Kidney (tissue), 14 donors: Measurements from ENCODE around the gene SYK. TPM values are rescaled to one million over a fixed set of nuclear protein-coding genes. Genes with fewer than 3 reads are reported as not detected.

Experiments used
- DNase-seq, 5 donors: peaks; one replicate each; pipeline ENCODE4 v3.0.0-alpha.2; 2013 to 2020
- FAIRE-seq: peaks from 2 replicates; lab custom pipeline; 2012; peaks lifted over from hg19 to GRCh38; lab: Jason Lieb, UNC
- H3K27ac ChIP-seq, 2 donors: one replicate each; pipeline ENCODE4 v1.7.0; 2013; ENCODE audit warnings: low read depth in 2 of 2, low read length in 2 of 2, inconsistent platforms in 1 of 2
- H3K27me3 ChIP-seq: one replicate; pipeline ENCODE4 v1.7.1; 2013; ENCODE audit warnings: low read length, inconsistent platforms; ENCODE audit not compliant: control insufficient read depth, insufficient read depth
- H3K36me3 ChIP-seq, 3 donors: one replicate each; pipeline versions ENCODE4 v1.7.0 to v1.7.1; 2013; ENCODE audit warnings: low read length in 3 of 3, control low read depth in 1 of 3, inconsistent platforms in 1 of 3; ENCODE audit not compliant: insufficient read depth in 3 of 3, control insufficient read depth in 2 of 3
- H3K4me1 ChIP-seq, 3 donors: one replicate each; pipeline versions ENCODE4 v1.7.0 to v1.7.1; 2013; ENCODE audit warnings: low read length in 3 of 3, inconsistent platforms in 1 of 3, low read depth in 1 of 3; ENCODE audit not compliant: control insufficient read depth in 2 of 3, insufficient read depth in 2 of 3
- H3K4me3 ChIP-seq, 3 donors: one replicate each; pipeline versions ENCODE4 v1.7.0 to v1.8.1; 2013; ENCODE audit warnings: low read length in 3 of 3, control low read depth in 1 of 3, inconsistent platforms in 1 of 3
- H3K9ac ChIP-seq, 3 donors: one replicate each; pipeline versions ENCODE4 v1.7.0 to v1.7.1; 2013; ENCODE audit warnings: low read length in 3 of 3, control low read depth in 1 of 3, inconsistent platforms in 1 of 3
- H3K9me3 ChIP-seq, 3 donors: one replicate each; pipeline versions ENCODE4 v1.7.0 to v1.7.1; 2013; ENCODE audit warnings: low read length in 3 of 3, control low read depth in 1 of 3, inconsistent platforms in 1 of 3; ENCODE audit not compliant: control insufficient read depth in 2 of 3, insufficient read depth in 1 of 3
- intact Hi-C: fragments of 100-400 bp; cut with DNase I; formaldehyde crosslinking; loops from one replicate; pipeline ENCODE4 v1.11.1; 2022
- polyA plus RNA-seq: library from polyadenylated mRNA; stranded (reverse); fragments of 350-450 nt; fragmentation: Illumina TruSeq; extraction: RNeasy Lipid Tissue Mini Kit (QIAGEN cat#74804); gene quantifications from one replicate; pipeline ENCODE4 v1.2.3, GENCODE V29; 2014; ENCODE audit warnings: low read depth, low replicate concordance; ENCODE audit not compliant: insufficient read depth
- total RNA-seq: library from RNA; stranded (reverse); fragmentation: NEBNext Ultra II Directional; extraction: Animal tissue kit (Norgen Biotek cat#: 25700); gene quantifications from one replicate; pipeline ENCODE4 v1.2.1, GENCODE V29; 2021
- TF ChIP-seq, protein P1 (sequence below): IDR thresholded peaks from 3 replicates; pipeline ENCODE4 v1.5.1; 2012; ENCODE audit warnings: mild to moderate bottlenecking, moderate library complexity, borderline replicate concordance; ENCODE audit not compliant: insufficient read depth; ENCODE audit errors: extremely low read depth
- donor health status: control.
- donor health status: control.
- donor health status: control.
- donor health status: control.
- donor health status: control.
- donor health status: DM: yes; HTN: yes; CAD: no.
- donor health status: Normal renal cell carcinoma (clear cell type).

Gene SYK
- total and polyA plus RNA-seq, 2 donors from 2014 or later: 13.3 to 52.2 TPM

GRCh38 chr9:90871327-90871935 is 69.8 kb downstream of the SYK start:
- TF ChIP-seq, protein P1, sequence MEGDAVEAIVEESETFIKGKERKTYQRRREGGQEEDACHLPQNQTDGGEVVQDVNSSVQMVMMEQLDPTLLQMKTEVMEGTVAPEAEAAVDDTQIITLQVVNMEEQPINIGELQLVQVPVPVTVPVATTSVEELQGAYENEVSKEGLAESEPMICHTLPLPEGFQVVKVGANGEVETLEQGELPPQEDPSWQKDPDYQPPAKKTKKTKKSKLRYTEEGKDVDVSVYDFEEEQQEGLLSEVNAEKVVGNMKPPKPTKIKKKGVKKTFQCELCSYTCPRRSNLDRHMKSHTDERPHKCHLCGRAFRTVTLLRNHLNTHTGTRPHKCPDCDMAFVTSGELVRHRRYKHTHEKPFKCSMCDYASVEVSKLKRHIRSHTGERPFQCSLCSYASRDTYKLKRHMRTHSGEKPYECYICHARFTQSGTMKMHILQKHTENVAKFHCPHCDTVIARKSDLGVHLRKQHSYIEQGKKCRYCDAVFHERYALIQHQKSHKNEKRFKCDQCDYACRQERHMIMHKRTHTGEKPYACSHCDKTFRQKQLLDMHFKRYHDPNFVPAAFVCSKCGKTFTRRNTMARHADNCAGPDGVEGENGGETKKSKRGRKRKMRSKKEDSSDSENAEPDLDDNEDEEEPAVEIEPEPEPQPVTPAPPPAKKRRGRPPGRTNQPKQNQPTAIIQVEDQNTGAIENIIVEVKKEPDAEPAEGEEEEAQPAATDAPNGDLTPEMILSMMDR: no peak
- FAIRE-seq (no peak), DNase-seq (no peak)
- Histone ChIP-seq H3K4me3 (no peak overlapping the region), H3K9me3 (no peaks in the 10 kb centered on the region), H3K4me1 (no peaks in the 10 kb centered on the region), H3K27ac (no peak overlapping the region), H3K27me3 (no peaks in the 10 kb centered on the region), H3K9ac (no peak overlapping the region), H3K36me3 (peaks cover 0 to 4% (median 0%) of the 10 kb centered on the region in 3 donors)
- intact Hi-C loops: no loop called here

GRCh38 chr9:90872835-90873294 is 71.2 kb downstream of the SYK start:
- Histone ChIP-seq H3K9me3 (no peaks in the 10 kb centered on the region), H3K36me3 (peaks cover 0 to 4% (median 0%) of the 10 kb centered on the region in 3 donors), H3K4me3 (no peak overlapping the region), H3K9ac (no peak overlapping the region), H3K27ac (no peak overlapping the region), H3K4me1 (no peaks in the 10 kb centered on the region), H3K27me3 (no peaks in the 10 kb centered on the region)
- intact Hi-C loops: no loop called here
- no peak for DNase-seq
- TF ChIP-seq, protein P1: no peak
- no peak for FAIRE-seq

GRCh38 chr9:90873422-90873821 is 71.8 kb downstream of the SYK start:
- TF ChIP-seq, protein P1: no peak

More at GRCh38 chr9:90873422-90873821, 71.8 kb downstream of the SYK start:
- Histone ChIP-seq H3K9ac (no peak overlapping the region), H3K36me3 (peaks cover 0 to 4% (median 0%) of the 10 kb centered on the region in 3 donors), H3K9me3 (no peaks in the 10 kb centered on the region), H3K27ac (no peak overlapping the region), H3K4me3 (no peak overlapping the region), H3K27me3 (no peaks in the 10 kb centered on the region), H3K4me1 (no peaks in the 10 kb centered on the region)
- DNase-seq (no peak), FAIRE-seq (no peak)
- intact Hi-C loops: no loop called here
